Naive B cell (primary cell): ENCODE data around the gene DIP2B. TPM values are rescaled to one million over a fixed set of nuclear protein-coding genes. Genes with fewer than 3 reads are reported as not detected.

ENCODE experiments used
- ATAC-seq, 2 donors: fragments of 150-1000 bp; cut with Tn5 transposase; 2 replicates each; pipeline ENCODE4 v1.10.0; 2021; ENCODE audit warnings: low read depth in 2 of 2, mild to moderate bottlenecking in 2 of 2, moderate library complexity in 2 of 2
- DNase-seq: peaks from one replicate; pipeline ENCODE4 v3.0.0; 2022
- H3K27ac Mint-ChIP-seq, 6 donors: one replicate each; pipeline ENCODE4 v1.8.0; 2020 to 2022; ENCODE audit warnings: mild to moderate bottlenecking in 6 of 6, mixed read lengths in 6 of 6, moderate library complexity in 5 of 6, inconsistent platforms in 2 of 6
- H3K27me3 Mint-ChIP-seq, 3 donors: one replicate each; pipeline ENCODE4 v1.8.0; 2021 to 2022; ENCODE audit warnings: mixed read lengths in 3 of 3, mild to moderate bottlenecking in 1 of 3
- H3K36me3 Mint-ChIP-seq, 2 donors: one replicate each; pipeline ENCODE4 v1.8.0; 2020 to 2022; ENCODE audit warnings: mixed read lengths in 2 of 2, inconsistent platforms in 1 of 2, mild to moderate bottlenecking in 1 of 2
- H3K4me1 Mint-ChIP-seq, 3 donors: one replicate each; pipeline ENCODE4 v1.8.0; 2020 to 2022; ENCODE audit warnings: mixed read lengths in 3 of 3, inconsistent platforms in 1 of 3, mild to moderate bottlenecking in 1 of 3, moderate library complexity in 1 of 3
- H3K4me3 Mint-ChIP-seq, 8 donors: one replicate each; pipeline ENCODE4 v1.8.0; 2020 to 2022; ENCODE audit warnings: mild to moderate bottlenecking in 8 of 8, mixed read lengths in 8 of 8, moderate library complexity in 8 of 8, inconsistent platforms in 2 of 8
- H3K9me3 Mint-ChIP-seq, 7 donors: one replicate each; pipeline ENCODE4 v1.8.0; 2020 to 2022; ENCODE audit warnings: mixed read lengths in 7 of 7, mild to moderate bottlenecking in 5 of 7, inconsistent platforms in 2 of 7, moderate library complexity in 1 of 7
- polyA plus RNA-seq, 6 donors: library from polyadenylated mRNA; unstranded; fragments of 300-500 nt; fragmentation: Illumina TruSeq; gene quantifications; one replicate each; pipeline ENCODE4 v1.2.3, GENCODE V29; 2021; ENCODE audit warnings: low read depth in 6 of 6

Gene DIP2B
- polyA plus RNA-seq, 6 donors from 2014 or later: 13.4 to 26.7 (median 18.1) TPM

DNA sequence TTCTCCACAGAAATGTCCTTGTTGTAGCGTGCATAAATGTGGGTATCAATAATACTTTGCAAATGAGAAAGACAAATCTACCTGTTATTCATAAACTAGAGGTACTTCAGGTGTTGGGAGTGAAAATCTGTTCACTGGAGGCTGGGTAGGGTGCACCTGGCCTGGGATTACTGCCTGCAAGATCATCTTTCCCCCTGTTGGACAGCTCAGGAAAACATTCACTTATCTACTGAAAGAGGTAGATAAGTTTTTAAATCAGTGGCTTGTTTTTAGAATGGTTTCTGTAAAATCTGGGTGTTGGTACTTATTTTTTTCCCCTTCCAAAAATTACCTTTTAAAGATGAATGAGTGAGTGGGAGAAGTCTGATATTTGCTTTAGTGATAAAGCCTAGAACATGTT is 95.6 kb downstream of the DIP2B start:
- Mint-ChIP-seq H3K9me3 (peaks cover 0 to 3% (median 0%) of the 10 kb centered on the region in 7 donors), H3K27me3 (no peaks in the 10 kb centered on the region), H3K36me3 (peaks cover 0 to 6% of the 10 kb centered on the region in 2 donors), H3K27ac (peak overlapping the region in 3 of 6 donors; percentile 38 to 79 (median 76)), H3K4me1 (peaks cover 49 to 66% (median 57%) of the 10 kb centered on the region in 3 donors), H3K4me3 (peak overlapping the region in 2 of 8 donors; percentile 17 to 47)
- ATAC-seq (no peak), DNase-seq (no peak)

- no peaks in the 10 kb centered on the region for H3K27me3 Mint-ChIP-seq
- H3K4me1 Mint-ChIP-seq: peaks cover 41 to 68% (median 43%) of the 10 kb centered on the region in 3 donors
- no peak overlapping the region for H3K27ac Mint-ChIP-seq
- peaks cover 0 to 6% of the 10 kb centered on the region in 2 donors for H3K36me3 Mint-ChIP-seq
- H3K9me3 Mint-ChIP-seq: peaks cover 0 to 3% (median 0%) of the 10 kb centered on the region in 7 donors
- DNase-seq: no peak
- no peak for ATAC-seq
- no peak overlapping the region for H3K4me3 Mint-ChIP-seq
These were observed 99.2 kb downstream of the DIP2B start for GRCh38 chr12:50603817-50604639.

DNA sequence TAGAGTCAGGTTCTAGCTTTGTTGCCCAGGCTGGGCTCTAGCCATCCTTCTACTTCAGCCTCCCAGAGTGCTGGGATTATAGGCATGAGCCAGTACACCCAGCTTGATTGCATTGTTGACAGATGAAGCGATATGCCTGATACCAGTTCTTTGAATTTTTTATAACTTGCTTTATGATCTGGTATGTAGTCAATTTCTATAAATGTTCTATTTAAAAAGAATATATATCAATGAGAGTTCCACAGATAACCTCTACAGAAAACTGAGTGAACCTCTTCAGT is 99.8 kb downstream of the DIP2B start:
- H3K4me1 Mint-ChIP-seq: peaks cover 40 to 64% (median 43%) of the 10 kb centered on the region in 3 donors
- H3K36me3 Mint-ChIP-seq: peaks cover 0 to 6% of the 10 kb centered on the region in 2 donors
- peaks cover 0 to 3% (median 0%) of the 10 kb centered on the region in 7 donors for H3K9me3 Mint-ChIP-seq
- H3K27me3 Mint-ChIP-seq: no peaks in the 10 kb centered on the region
- no peak overlapping the region for H3K27ac Mint-ChIP-seq
- DNase-seq (no peak), ATAC-seq (no peak)
- H3K4me3 Mint-ChIP-seq: no peak overlapping the region

- no peaks in the 10 kb centered on the region for H3K36me3 Mint-ChIP-seq
- H3K9me3 Mint-ChIP-seq: no peaks in the 10 kb centered on the region
- ATAC-seq: no peak
- H3K4me1 Mint-ChIP-seq: peaks cover 35 to 68% (median 37%) of the 10 kb centered on the region in 3 donors
- H3K27ac Mint-ChIP-seq: peak overlapping the region in 4 of 6 donors; percentile 61 to 88 (median 66)
- no peak for DNase-seq
- H3K4me3 Mint-ChIP-seq: no peak overlapping the region
- no peaks in the 10 kb centered on the region for H3K27me3 Mint-ChIP-seq
These were observed 102.0 kb downstream of the DIP2B start for GRCh38 chr12:50606675-50607375.

GRCh38 chr12:50609292-50609874 is 104.6 kb downstream of the DIP2B start:
- DNase-seq (no peak), ATAC-seq (no peak)
- peak overlapping the region in 3 of 6 donors; percentile 15 to 39 (median 26) for H3K27ac Mint-ChIP-seq
- H3K27me3 Mint-ChIP-seq: no peaks in the 10 kb centered on the region
- H3K4me3 Mint-ChIP-seq: peak overlapping the region in 1 of 8 donors; percentile 14
- no peaks in the 10 kb centered on the region for H3K9me3 Mint-ChIP-seq
- no peaks in the 10 kb centered on the region for H3K36me3 Mint-ChIP-seq
- peaks cover 34 to 60% (median 36%) of the 10 kb centered on the region in 3 donors for H3K4me1 Mint-ChIP-seq

GRCh38 chr12:50610171-50610570 is 105.4 kb downstream of the DIP2B start:
- Mint-ChIP-seq H3K27me3 (no peaks in the 10 kb centered on the region), H3K27ac (no peak overlapping the region), H3K36me3 (no peaks in the 10 kb centered on the region), H3K4me1 (peaks cover 34 to 57% (median 35%) of the 10 kb centered on the region in 3 donors), H3K9me3 (no peaks in the 10 kb centered on the region), H3K4me3 (peak overlapping the region in 1 of 8 donors; percentile 11)
- no peak for DNase-seq
- ATAC-seq: no peak

DNA sequence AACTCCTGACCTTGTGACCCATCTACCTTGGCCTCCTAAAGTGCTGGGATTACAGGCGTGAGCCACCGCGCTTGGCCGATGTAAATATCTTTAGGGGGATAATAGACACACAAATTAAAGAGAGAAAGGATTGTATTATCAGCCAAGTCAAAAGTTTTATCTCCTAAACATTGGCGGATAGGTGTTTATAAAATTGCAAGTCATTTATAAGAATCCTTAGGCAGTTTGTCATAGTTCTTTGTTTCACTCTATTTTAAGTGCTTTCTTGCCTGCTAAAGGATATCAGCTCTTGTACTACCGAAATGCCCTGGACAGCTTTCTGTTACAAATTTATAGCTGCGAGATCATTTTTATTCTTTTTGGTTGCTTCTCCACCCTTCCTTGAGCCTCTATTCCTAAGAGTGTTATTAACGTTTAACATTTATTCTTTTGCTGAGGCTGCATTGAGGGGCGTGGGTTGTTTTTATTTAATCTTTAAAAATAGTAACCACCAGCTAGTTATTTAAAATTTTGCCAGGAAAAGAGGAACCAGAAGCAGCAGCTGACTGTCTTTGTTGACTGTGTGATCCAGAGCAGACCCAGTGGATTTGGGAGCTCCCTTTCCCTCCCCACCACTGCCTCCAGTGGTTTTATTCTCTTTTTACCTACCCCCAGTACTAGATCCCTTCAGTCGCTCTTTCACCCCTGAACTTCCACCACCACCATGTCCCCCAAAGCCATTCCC is 106.4 kb downstream of the DIP2B start:
- DNase-seq: no peak
- H3K36me3 Mint-ChIP-seq: no peaks in the 10 kb centered on the region
- no peaks in the 10 kb centered on the region for H3K9me3 Mint-ChIP-seq
- H3K4me1 Mint-ChIP-seq: peaks cover 28 to 53% (median 39%) of the 10 kb centered on the region in 3 donors
- H3K27ac Mint-ChIP-seq: peak overlapping the region; percentile 4 to 87 (median 64)
- H3K4me3 Mint-ChIP-seq: peak overlapping the region in 3 of 8 donors; percentile 6 to 62 (median 11)
- no peak for ATAC-seq
- H3K27me3 Mint-ChIP-seq: no peaks in the 10 kb centered on the region

DNA sequence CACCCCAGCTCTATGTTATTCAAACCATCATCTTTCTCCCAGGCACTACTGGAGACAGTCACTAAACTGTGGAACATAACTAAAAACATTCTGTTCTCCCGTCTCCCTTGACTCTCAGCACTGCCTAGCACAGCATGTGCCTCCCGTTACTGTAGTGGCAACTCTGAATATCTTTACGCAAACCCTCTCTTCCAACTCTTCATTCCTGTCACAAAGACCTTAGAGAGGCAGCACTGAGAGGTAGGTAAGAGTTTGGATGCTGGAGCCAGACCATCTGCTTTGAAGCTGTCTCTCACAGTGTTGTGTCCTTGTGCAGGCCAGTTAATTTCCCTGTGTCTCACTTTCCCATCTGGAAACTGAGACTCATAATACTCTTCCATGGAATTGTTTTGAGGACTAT is 108.1 kb downstream of the DIP2B start:
- no peak overlapping the region for H3K4me3 Mint-ChIP-seq
- no peaks in the 10 kb centered on the region for H3K36me3 Mint-ChIP-seq
- no peak for DNase-seq
- ATAC-seq: no peak
- H3K9me3 Mint-ChIP-seq: no peaks in the 10 kb centered on the region
- no peaks in the 10 kb centered on the region for H3K27me3 Mint-ChIP-seq
- H3K27ac Mint-ChIP-seq: no peak overlapping the region
- peaks cover 22 to 43% (median 32%) of the 10 kb centered on the region in 3 donors for H3K4me1 Mint-ChIP-seq

DNA sequence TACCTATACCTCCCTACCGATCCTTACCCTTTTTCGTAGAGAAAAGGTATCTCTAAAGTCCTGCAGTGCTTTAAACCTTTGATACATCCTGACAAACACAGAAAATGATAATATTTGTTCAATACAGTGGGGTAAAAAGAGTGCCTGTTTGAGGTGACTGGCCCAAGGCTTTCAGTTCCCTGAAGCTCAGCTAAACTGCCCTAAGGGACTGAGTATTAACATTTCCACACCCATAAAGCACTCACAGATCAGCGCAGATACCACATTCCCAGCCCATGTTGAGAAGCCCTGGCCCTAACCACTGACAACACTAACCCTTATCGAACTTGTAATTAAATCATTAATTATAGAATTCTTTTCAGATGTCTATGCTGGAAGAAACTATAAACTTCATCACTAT is 108.7 kb downstream of the DIP2B start:
- Mint-ChIP-seq H3K27me3 (no peaks in the 10 kb centered on the region), H3K4me3 (no peak overlapping the region), H3K36me3 (no peaks in the 10 kb centered on the region), H3K27ac (no peak overlapping the region), H3K4me1 (peaks cover 26 to 45% (median 38%) of the 10 kb centered on the region in 3 donors), H3K9me3 (no peaks in the 10 kb centered on the region)
- DNase-seq (no peak), ATAC-seq (no peak)

DNA sequence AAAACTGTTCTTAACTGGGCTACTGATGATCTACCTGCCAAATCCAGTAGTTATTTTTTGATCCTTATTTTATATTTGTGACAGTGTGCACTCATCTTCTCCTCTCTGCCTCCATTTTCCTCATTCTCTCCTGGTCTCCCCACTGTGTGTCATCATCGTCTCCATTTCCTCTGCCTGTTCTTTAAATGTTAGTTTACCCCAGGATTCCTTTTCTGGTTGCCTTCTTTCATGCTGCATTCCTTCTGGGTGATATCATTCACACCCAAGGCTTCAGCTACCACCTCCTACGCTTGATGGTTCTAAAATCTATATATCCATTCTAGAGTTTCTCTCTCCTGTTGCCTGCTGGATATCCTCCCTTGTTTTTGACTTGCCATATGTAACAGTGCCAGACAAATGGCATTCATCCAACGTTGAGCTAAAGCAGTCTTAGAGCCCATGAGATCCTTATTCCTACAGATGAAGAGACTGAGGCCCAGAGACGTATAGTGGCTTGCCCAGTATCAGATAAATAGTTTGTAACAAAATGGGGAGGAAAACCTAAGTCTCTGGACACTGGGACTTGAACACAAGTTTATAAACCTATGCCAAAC is 109.5 kb downstream of the DIP2B start:
- Mint-ChIP-seq H3K9me3 (no peaks in the 10 kb centered on the region), H3K4me3 (no peak overlapping the region), H3K27ac (no peak overlapping the region), H3K27me3 (no peaks in the 10 kb centered on the region), H3K36me3 (no peaks in the 10 kb centered on the region), H3K4me1 (peaks cover 31 to 44% (median 43%) of the 10 kb centered on the region in 3 donors)
- DNase-seq (no peak), ATAC-seq (no peak)

DNA sequence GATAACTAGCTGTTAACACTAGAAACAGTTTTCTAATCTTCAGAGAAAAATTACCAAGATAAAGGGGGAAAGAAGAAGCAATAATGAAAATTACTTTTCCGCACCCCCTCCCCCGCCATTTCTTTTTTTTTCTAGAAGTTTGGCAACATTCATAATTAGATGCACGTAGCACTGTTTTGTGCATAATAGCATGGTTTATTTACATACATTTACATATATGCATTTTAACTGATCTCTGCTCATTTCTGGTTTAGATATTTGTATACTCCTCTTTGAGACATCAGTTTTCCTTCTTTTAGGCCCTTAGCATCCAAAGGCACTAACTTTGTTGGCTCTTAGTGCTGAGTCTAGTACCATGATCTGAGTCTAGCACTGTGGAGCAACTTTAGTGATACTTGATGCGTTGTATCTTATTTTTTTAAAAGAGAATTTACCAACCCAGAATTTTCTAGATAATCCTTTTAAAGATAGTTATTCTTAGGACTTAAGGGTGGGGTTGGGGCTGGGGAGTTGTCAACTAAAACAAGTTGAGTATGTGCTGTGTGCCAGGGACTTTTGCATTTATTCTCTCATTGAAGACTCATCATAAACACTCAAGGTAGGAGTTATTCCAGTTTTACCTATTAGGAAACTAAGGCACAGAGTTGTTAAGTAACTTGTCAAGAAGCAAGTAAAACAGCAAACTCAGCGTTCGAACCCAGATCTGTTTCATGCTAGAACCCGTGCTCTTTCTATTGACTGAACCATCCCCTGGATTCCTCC is 110.5 kb downstream of the DIP2B start:
- Mint-ChIP-seq H3K27ac (peak overlapping the region in 1 of 6 donors; percentile 58), H3K9me3 (no peaks in the 10 kb centered on the region), H3K36me3 (no peaks in the 10 kb centered on the region), H3K4me3 (no peak overlapping the region), H3K27me3 (no peaks in the 10 kb centered on the region), H3K4me1 (peaks cover 31 to 45% (median 42%) of the 10 kb centered on the region in 3 donors)
- DNase-seq (no peak), ATAC-seq (no peak)

DNA sequence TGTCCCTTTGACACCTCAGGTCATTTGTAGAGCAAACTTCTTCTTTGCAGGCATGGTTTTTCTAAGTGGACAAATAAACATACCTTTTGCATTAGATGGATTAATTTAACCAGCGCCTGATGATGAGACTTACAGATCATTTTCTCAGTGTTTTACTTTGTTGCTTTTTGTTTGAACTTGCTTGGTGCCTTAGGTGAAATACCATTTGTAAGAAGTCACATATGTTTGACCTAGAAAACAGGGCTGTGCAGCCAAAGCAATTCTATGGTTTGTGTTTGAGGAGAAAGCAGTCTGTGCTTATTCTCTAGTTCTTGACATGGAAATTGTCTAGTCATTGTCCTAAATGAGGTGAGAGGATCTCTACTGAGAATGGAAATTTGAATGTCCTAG is 111.1 kb downstream of the DIP2B start:
- peak overlapping the region in 2 of 6 donors; percentile 12 to 58 for H3K27ac Mint-ChIP-seq

More for the DNA sequence above, 111.1 kb downstream of the DIP2B start:
- Mint-ChIP-seq H3K4me1 (peaks cover 37 to 47% (median 45%) of the 10 kb centered on the region in 3 donors), H3K36me3 (no peaks in the 10 kb centered on the region), H3K9me3 (no peaks in the 10 kb centered on the region), H3K4me3 (no peak overlapping the region), H3K27me3 (no peaks in the 10 kb centered on the region)
- DNase-seq: no peak
- no peak for ATAC-seq
